CD4-positive, alpha-beta memory T cell (primary cell): ENCODE results near the gene ADAM12. TPM values are rescaled to one million over a fixed set of nuclear protein-coding genes. Genes with fewer than 3 reads are reported as not detected.

Source experiments
- CTCF ChIA-PET: fragments of 350-600 bp; sonication (Branson Sonifier 250); formaldehyde crosslinking; loops from one replicate; lab custom pipeline; 2021; ENCODE audit warnings: inconsistent platforms; ENCODE audit not compliant: partially characterized antibody; lab: Charles Lee
- POLR2A ChIA-PET: fragments of 350-600 bp; sonication (Branson Sonifier 250); formaldehyde crosslinking; loops from one replicate; lab custom pipeline; 2021; ENCODE audit not compliant: partially characterized antibody; lab: Charles Lee
- DNase-seq, 5 donors: peaks; one replicate each; pipeline versions ENCODE4 v3.0.0 to v3.0.0-alpha.2; 2020 to 2022; ENCODE audit warnings: mixed read lengths in 1 of 5
- H3K27ac ChIP-seq: one replicate; pipeline ENCODE4 v1.7.0; 2013; ENCODE audit warnings: low read depth, low read length
- H3K27me3 ChIP-seq: 2 replicates; pipeline ENCODE4 v1.7.0; 2013; ENCODE audit warnings: mild to moderate bottlenecking, low read length, moderate library complexity; ENCODE audit not compliant: insufficient read depth
- H3K36me3 ChIP-seq: 2 replicates; pipeline ENCODE4 v1.7.0; 2013; ENCODE audit warnings: mild to moderate bottlenecking, low read length, moderate library complexity; ENCODE audit not compliant: insufficient read depth
- H3K4me1 ChIP-seq: 2 replicates; pipeline ENCODE4 v1.7.0; 2013; ENCODE audit warnings: mild to moderate bottlenecking, low read length, moderate library complexity; ENCODE audit not compliant: insufficient read depth
- H3K4me3 ChIP-seq, 2 donors: one replicate each; pipeline ENCODE4 v1.7.0; 2013; ENCODE audit warnings: low read length in 2 of 2, mild to moderate bottlenecking in 1 of 2
- H3K9me3 ChIP-seq, 2 donors: one replicate each; pipeline ENCODE4 v1.7.0; 2013; ENCODE audit warnings: low read length in 2 of 2, control low read depth in 1 of 2; ENCODE audit not compliant: control insufficient read depth in 1 of 2
- H3K27ac Mint-ChIP-seq, 7 donors: one replicate each; pipeline ENCODE4 v1.8.0; 2020 to 2021; ENCODE audit warnings: mixed read lengths in 7 of 7, mild to moderate bottlenecking in 6 of 7, inconsistent platforms in 3 of 7, moderate library complexity in 3 of 7
- H3K27me3 Mint-ChIP-seq, 2 donors: one replicate each; pipeline ENCODE4 v1.8.0; 2020 to 2021; ENCODE audit warnings: mixed read lengths in 2 of 2
- H3K36me3 Mint-ChIP-seq, 2 donors: one replicate each; pipeline ENCODE4 v1.8.0; 2020 to 2021; ENCODE audit warnings: mixed read lengths in 2 of 2, inconsistent platforms in 1 of 2, mild to moderate bottlenecking in 1 of 2
- H3K4me1 Mint-ChIP-seq, 4 donors: one replicate each; pipeline ENCODE4 v1.8.0; 2020 to 2021; ENCODE audit warnings: mixed read lengths in 4 of 4, mild to moderate bottlenecking in 1 of 4
- H3K4me3 Mint-ChIP-seq, 8 donors: one replicate each; pipeline ENCODE4 v1.8.0; 2020 to 2021; ENCODE audit warnings: mixed read lengths in 8 of 8, mild to moderate bottlenecking in 7 of 8, moderate library complexity in 6 of 8, inconsistent platforms in 3 of 8
- H3K9me3 Mint-ChIP-seq, 8 donors: one replicate each; pipeline ENCODE4 v1.8.0; 2020 to 2021; ENCODE audit warnings: mixed read lengths in 8 of 8, mild to moderate bottlenecking in 5 of 8, inconsistent platforms in 3 of 8, moderate library complexity in 1 of 8
- intact Hi-C: fragments of 100-400 bp; cut with micrococcal nuclease; formaldehyde crosslinking; loops from one replicate; pipeline ENCODE4 v1.15.1; 2023
- polyA plus RNA-seq, 2 donors: library from polyadenylated mRNA; unstranded; fragments of 300-500 nt; fragmentation: Illumina TruSeq; gene quantifications; one replicate each; pipeline ENCODE4 v1.2.3, GENCODE V29; 2021
- total RNA-seq, 2 experiments: library from RNA; stranded (reverse); gene quantifications; one replicate each; pipeline ENCODE4 v1.2.3, GENCODE V29; 2021

Gene ADAM12
- total and polyA plus RNA-seq, 4 experiments from 2014 or later, result 0.17 to 2.3 (median 1.1) TPM

GRCh38 chr10:126128581-126128980, 259.7 kb downstream of the ADAM12 start:
- Mint-ChIP-seq H3K4me3 (no peak overlapping the region), H3K27ac (peak overlapping the region in 1 of 7 donors; percentile 44), H3K36me3 (no peaks in the 10 kb centered on the region), H3K27me3 (no peaks in the 10 kb centered on the region), H3K4me1 (peaks cover 0 to 2% (median 0%) of the 10 kb centered on the region in 4 donors), H3K9me3 (peaks cover 0 to 3% (median 1%) of the 10 kb centered on the region in 8 donors)
- Histone ChIP-seq H3K4me1 (no peaks in the 10 kb centered on the region), H3K36me3 (no peaks in the 10 kb centered on the region), H3K27ac (no peak overlapping the region), H3K4me3 (no peak overlapping the region), H3K9me3 (no peaks in the 10 kb centered on the region), H3K27me3 (no peaks in the 10 kb centered on the region)
- POLR2A ChIA-PET, result no interaction called here
- CTCF ChIA-PET, result no interaction called here
- no peak for DNase-seq
- intact Hi-C loops, result no loop called here

GRCh38 chr10:126127481-126128029, 260.7 kb downstream of the ADAM12 start:
- intact Hi-C loops, result no loop called here
- no peak overlapping the region for H3K27ac ChIP-seq
- no peaks in the 10 kb centered on the region for H3K27me3 ChIP-seq
- ChIA-PET CTCF (no interaction called here), POLR2A (no interaction called here)
- H3K4me3 ChIP-seq, result no peak overlapping the region
- Mint-ChIP-seq H3K4me3 (no peak overlapping the region), H3K27ac (no peak overlapping the region), H3K4me1 (peaks cover 0 to 2% (median 0%) of the 10 kb centered on the region in 4 donors), H3K36me3 (no peaks in the 10 kb centered on the region), H3K27me3 (no peaks in the 10 kb centered on the region), H3K9me3 (peaks cover 0 to 2% (median 0%) of the 10 kb centered on the region in 8 donors)
- no peaks in the 10 kb centered on the region for H3K4me1 ChIP-seq
- no peak for DNase-seq
- H3K9me3 ChIP-seq, result no peaks in the 10 kb centered on the region
- no peaks in the 10 kb centered on the region for H3K36me3 ChIP-seq

GRCh38 chr10:126126866-126127265, 261.4 kb downstream of the ADAM12 start:
- POLR2A ChIA-PET, result no interaction called here
- Histone ChIP-seq H3K4me3 (no peak overlapping the region), H3K36me3 (no peaks in the 10 kb centered on the region), H3K27me3 (no peaks in the 10 kb centered on the region), H3K9me3 (no peaks in the 10 kb centered on the region), H3K27ac (no peak overlapping the region), H3K4me1 (no peaks in the 10 kb centered on the region)
- no peak for DNase-seq
- Mint-ChIP-seq H3K9me3 (peaks cover 0 to 2% (median 0%) of the 10 kb centered on the region in 8 donors), H3K4me3 (no peak overlapping the region), H3K27ac (no peak overlapping the region), H3K4me1 (peaks cover 0 to 2% (median 0%) of the 10 kb centered on the region in 4 donors), H3K36me3 (no peaks in the 10 kb centered on the region), H3K27me3 (no peaks in the 10 kb centered on the region)
- intact Hi-C loops, result no loop called here
- CTCF ChIA-PET, result no interaction called here

GRCh38 chr10:126126023-126126422, 262.3 kb downstream of the ADAM12 start:
- no peaks in the 10 kb centered on the region for H3K4me1 ChIP-seq
- intact Hi-C loops, result no loop called here
- Mint-ChIP-seq H3K27me3 (no peaks in the 10 kb centered on the region), H3K36me3 (no peaks in the 10 kb centered on the region), H3K27ac (no peak overlapping the region), H3K4me3 (no peak overlapping the region), H3K9me3 (peaks cover 0 to 2% (median 0%) of the 10 kb centered on the region in 8 donors), H3K4me1 (peaks cover 0 to 2% (median 0%) of the 10 kb centered on the region in 4 donors)
- ChIA-PET POLR2A (no interaction called here), CTCF (no interaction called here)
- H3K36me3 ChIP-seq, result no peaks in the 10 kb centered on the region
- H3K9me3 ChIP-seq, result no peaks in the 10 kb centered on the region
- no peak overlapping the region for H3K27ac ChIP-seq
- H3K27me3 ChIP-seq, result no peaks in the 10 kb centered on the region
- DNase-seq, result no peak
- H3K4me3 ChIP-seq, result no peak overlapping the region

- Mint-ChIP-seq H3K4me1 (peaks cover 0 to 2% (median 0%) of the 10 kb centered on the region in 4 donors), H3K27me3 (no peaks in the 10 kb centered on the region), H3K4me3 (no peak overlapping the region), H3K27ac (no peak overlapping the region), H3K36me3 (no peaks in the 10 kb centered on the region), H3K9me3 (peaks cover 0 to 2% (median 0%) of the 10 kb centered on the region in 8 donors)
- Histone ChIP-seq H3K4me3 (no peak overlapping the region), H3K4me1 (no peaks in the 10 kb centered on the region), H3K9me3 (no peaks in the 10 kb centered on the region), H3K36me3 (no peaks in the 10 kb centered on the region), H3K27ac (no peak overlapping the region), H3K27me3 (no peaks in the 10 kb centered on the region)
- ChIA-PET POLR2A (no interaction called here), CTCF (no interaction called here)
- intact Hi-C loops, result no loop called here
- no peak for DNase-seq
Measured at GRCh38 chr10:126124668-126125349, 263.5 kb downstream of the ADAM12 start.

- H3K4me3 ChIP-seq, result no peak overlapping the region
- peaks cover 0 to 2% (median 0%) of the 10 kb centered on the region in 8 donors for H3K9me3 Mint-ChIP-seq
- no peaks in the 10 kb centered on the region for H3K36me3 Mint-ChIP-seq
- no peak for DNase-seq
- no peaks in the 10 kb centered on the region for H3K4me1 ChIP-seq
- no peaks in the 10 kb centered on the region for H3K9me3 ChIP-seq
- POLR2A ChIA-PET, result no interaction called here
- H3K27me3 ChIP-seq, result no peaks in the 10 kb centered on the region
- no peak overlapping the region for H3K27ac Mint-ChIP-seq
- intact Hi-C loops, result no loop called here
- CTCF ChIA-PET, result no interaction called here
- no peak overlapping the region for H3K4me3 Mint-ChIP-seq
- H3K4me1 Mint-ChIP-seq, result peaks cover 0 to 2% (median 0%) of the 10 kb centered on the region in 4 donors
- H3K27ac ChIP-seq, result no peak overlapping the region
- H3K27me3 Mint-ChIP-seq, result no peaks in the 10 kb centered on the region
- no peaks in the 10 kb centered on the region for H3K36me3 ChIP-seq
Measured at GRCh38 chr10:126124046-126124445, 264.2 kb downstream of the ADAM12 start.

- ChIA-PET POLR2A (no interaction called here), CTCF (no interaction called here)
- H3K4me1 ChIP-seq, result no peaks in the 10 kb centered on the region
- H3K9me3 ChIP-seq, result no peaks in the 10 kb centered on the region
- intact Hi-C loops, result no loop called here
- no peak for DNase-seq
- no peak overlapping the region for H3K4me3 Mint-ChIP-seq
- no peak overlapping the region for H3K27ac ChIP-seq
- no peaks in the 10 kb centered on the region for H3K27me3 ChIP-seq
- peaks cover 0 to 1% (median 0%) of the 10 kb centered on the region in 4 donors for H3K4me1 Mint-ChIP-seq
- no peaks in the 10 kb centered on the region for H3K36me3 Mint-ChIP-seq
- no peak overlapping the region for H3K27ac Mint-ChIP-seq
- H3K4me3 ChIP-seq, result no peak overlapping the region
- H3K9me3 Mint-ChIP-seq, result peaks cover 0 to 2% (median 0%) of the 10 kb centered on the region in 8 donors
- H3K27me3 Mint-ChIP-seq, result no peaks in the 10 kb centered on the region
- no peaks in the 10 kb centered on the region for H3K36me3 ChIP-seq
Measured at GRCh38 chr10:126123466-126123865, 264.8 kb downstream of the ADAM12 start.
